NK-92 (cell line): ENCODE results near the gene SDS.
"Not testable (repeated sequence)": the region's sequence is repeated elsewhere in the genome, so short reads cannot be mapped to it uniquely, and the experiment has no call there.

ENCODE experiments used
- DNase-seq: peaks from one replicate; lab custom pipeline; 2025; ENCODE audit not compliant: unreplicated experiment; lab: John Stamatoyannopoulos, UW

Gene SDS

GRCh38 chr12:113354192-113354591 lies 49.5 kb downstream of the SDS start:
- DNase-seq = not testable (repeated sequence)

DNA sequence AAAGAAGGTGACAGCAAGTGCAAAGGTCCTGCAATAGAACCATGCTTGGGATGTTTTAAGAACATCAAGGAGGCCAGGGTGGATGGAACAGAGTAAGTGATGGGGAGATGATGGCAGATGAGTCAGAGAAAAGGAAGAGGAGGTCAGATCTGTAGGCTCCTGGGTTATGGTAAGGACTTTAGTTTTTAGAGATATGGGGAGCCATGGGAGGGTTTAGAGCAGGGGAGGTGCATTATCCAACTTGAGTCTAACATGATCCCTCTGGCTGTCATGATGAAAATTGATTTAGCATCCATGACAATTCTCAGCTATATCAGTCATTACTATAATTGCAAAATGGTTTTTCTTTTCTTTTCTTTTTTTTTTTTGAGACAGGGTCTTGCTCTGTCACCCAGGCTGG lies 52.6 kb downstream of the SDS start:
- no peak for DNase-seq

- DNase-seq = no peak
Measured at GRCh38 chr12:113348849-113349536, 54.7 kb downstream of the SDS start.

GRCh38 chr12:113347892-113348291 lies 55.8 kb downstream of the SDS start:
- DNase-seq = no peak

DNA sequence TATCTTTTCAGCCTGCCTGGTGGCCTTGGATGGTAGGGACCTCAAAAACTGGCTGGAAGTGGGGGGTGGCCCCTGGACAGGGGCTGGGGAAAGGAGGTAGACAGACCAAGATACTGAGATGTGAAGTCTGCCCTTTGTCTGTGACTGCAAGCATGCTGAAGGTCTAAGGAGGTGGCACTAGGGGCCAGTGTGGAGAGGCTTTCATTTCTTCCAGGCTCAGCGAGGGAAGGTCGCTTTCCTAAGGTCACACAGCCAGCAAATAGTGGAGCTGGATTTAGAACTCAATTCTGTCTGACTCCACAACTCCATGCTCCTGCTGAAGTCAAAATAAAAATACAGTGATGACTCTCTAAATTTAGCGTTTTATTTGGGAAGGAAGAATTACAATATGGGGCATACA lies 56.6 kb downstream of the SDS start:
- no peak for DNase-seq

- no peak for DNase-seq
Measured at GRCh38 chr12:113346353-113346752, 57.3 kb downstream of the SDS start.

- DNase-seq = no peak
Measured at GRCh38 chr12:113345318-113345717, 58.4 kb downstream of the SDS start.
